Heart left ventricle (tissue), 13 donors: ENCODE data around the gene CARMIL3.

ENCODE experiments used
- POLR2A ChIP-seq, 2 donors: fragments of 450-650 bp; IDR thresholded peaks; one replicate each; pipeline ENCODE4 v1.6.1; 2017; ENCODE audit warnings: antibody characterized with exemption in 2 of 2, mild to moderate bottlenecking in 2 of 2, moderate library complexity in 2 of 2
- TF ChIP-seq, protein P1 (sequence below), 12 donors: fragments of 200-600 bp; sonication (generic) in 4 of 12; IDR thresholded peaks; one replicate each; pipeline versions ENCODE4 v1.5.0 to v1.8.0; 2018 to 2022; ENCODE audit warnings: antibody characterized with exemption in 12 of 12, mild to moderate bottlenecking in 5 of 12
- donor health status: ischemic (EF 13 %, LVEDD 7.1; RV severe dilation, severe dysfunction).
- donor health status: DM: no; HTN: yes; CAD: no.
- donor health status: DM: no; HTN: no; CAD: no.
- donor health status: ischemic (EF 25% LVEDD 6.9; RV normal size, moderate dysfunction).
- donor health status: ischemic (EF 25% LVEDD 5.7; RV mildly dilated, moderate dysfunction).
- donor health status: ischemic (EF 35%, LVEDD 5.7; RV mildly dilated, moderate dysfunction).
- donor health status: nonischemic (EF 11% LVEDD 7.7; RV severe dilation, severe dysfunction).
- donor health status: DM: yes; HTN: yes; CAD: no.
- donor health status: PGD.
- donor health status: ischemic (EF 29% LVEDD 5.4; RV normal size, mild dysfunction).
- donor health status: nonischemic (EF 23%, LVEDD 6.1; RV moderate dilation, normal function).

- TF ChIP-seq, protein P1, sequence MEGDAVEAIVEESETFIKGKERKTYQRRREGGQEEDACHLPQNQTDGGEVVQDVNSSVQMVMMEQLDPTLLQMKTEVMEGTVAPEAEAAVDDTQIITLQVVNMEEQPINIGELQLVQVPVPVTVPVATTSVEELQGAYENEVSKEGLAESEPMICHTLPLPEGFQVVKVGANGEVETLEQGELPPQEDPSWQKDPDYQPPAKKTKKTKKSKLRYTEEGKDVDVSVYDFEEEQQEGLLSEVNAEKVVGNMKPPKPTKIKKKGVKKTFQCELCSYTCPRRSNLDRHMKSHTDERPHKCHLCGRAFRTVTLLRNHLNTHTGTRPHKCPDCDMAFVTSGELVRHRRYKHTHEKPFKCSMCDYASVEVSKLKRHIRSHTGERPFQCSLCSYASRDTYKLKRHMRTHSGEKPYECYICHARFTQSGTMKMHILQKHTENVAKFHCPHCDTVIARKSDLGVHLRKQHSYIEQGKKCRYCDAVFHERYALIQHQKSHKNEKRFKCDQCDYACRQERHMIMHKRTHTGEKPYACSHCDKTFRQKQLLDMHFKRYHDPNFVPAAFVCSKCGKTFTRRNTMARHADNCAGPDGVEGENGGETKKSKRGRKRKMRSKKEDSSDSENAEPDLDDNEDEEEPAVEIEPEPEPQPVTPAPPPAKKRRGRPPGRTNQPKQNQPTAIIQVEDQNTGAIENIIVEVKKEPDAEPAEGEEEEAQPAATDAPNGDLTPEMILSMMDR (IDR thresholded peaks at IDR 0.05), result no peak
- TF ChIP-seq POLR2A (IDR thresholded peaks at IDR 0.05), result no peak
These were observed 21.4 kb downstream of the CARMIL3 start for GRCh38 chr14:24072881-24073877.
